K562 (cell line): ENCODE measurements around the gene NAPA. TPM values are rescaled to one million over a fixed set of nuclear protein-coding genes. Genes with fewer than 3 reads are reported as not detected.

ENCODE experiments used
- EZH2 ChIP-seq: IDR thresholded peaks from 2 replicates; pipeline ENCODE4 v1.6.1; 2012; ENCODE audit warnings: low read depth, mild to moderate bottlenecking, inconsistent platforms, low read length, borderline replicate concordance
- GTF2E2 ChIP-seq: fragments of 200-800 bp; sonication (Bioruptor generic); IDR thresholded peaks from 2 replicates; pipeline ENCODE4 v1.6.1; 2016; ENCODE audit warnings: missing genetic modification characterization, missing compliant biosample characterization
- HCFC1 ChIP-seq: IDR thresholded peaks from 2 replicates; pipeline ENCODE4 v1.6.1; 2012; ENCODE audit warnings: low read depth, low read length, improper control_type of control experiment
- HSF4 ChIP-seq: fragments of 250-450 bp; sonication (Bioruptor Pico); IDR thresholded peaks from 2 replicates; pipeline ENCODE4 v2.1.2; 2022; ENCODE audit warnings: mild to moderate bottlenecking, moderate library complexity, borderline replicate concordance
- MTA3 ChIP-seq: fragments of 450-650 bp; formaldehyde crosslinking; IDR thresholded peaks from 2 replicates; pipeline ENCODE4 v1.6.1; 2017; ENCODE audit warnings: mild to moderate bottlenecking, borderline replicate concordance
- PCBP2 ChIP-seq: fragments of 200-400 bp; formaldehyde crosslinking; IDR thresholded peaks from 2 replicates; pipeline ENCODE4 v1.6.1; 2018; ENCODE audit warnings: low read length, low read depth, mild to moderate bottlenecking, moderate library complexity; ENCODE audit not compliant: poor library complexity, severe bottlenecking
- ZBED1 ChIP-seq: IDR thresholded peaks from 2 replicates; pipeline ENCODE4 v1.6.1; 2014
- ZNF165 ChIP-seq: fragments of 250-450 bp; sonication (Bioruptor Pico); IDR thresholded peaks from 2 replicates; pipeline ENCODE4 v1.4.0; 2020; ENCODE audit warnings: borderline replicate concordance
- ZNF57 ChIP-seq: fragments of 450-650 bp; formaldehyde crosslinking; IDR thresholded peaks from 2 replicates; pipeline ENCODE4 v1.4.0; 2020; ENCODE audit warnings: mild to moderate bottlenecking, moderate library complexity
- ZNF586 ChIP-seq: fragments of 450-650 bp; formaldehyde crosslinking; conservative IDR thresholded peaks from 2 replicates; pipeline ENCODE4 v1.4.0; 2020; ENCODE audit warnings: mild to moderate bottlenecking, moderate library complexity
- polyA plus RNA-seq, 8 experiments: library from polyadenylated mRNA; depleted of rRNA in 4 of 8; stranded (reverse) in 5 of 8; unstranded in 3 of 8; fragments of >200 nt; fragmentation: Nextera tagmentation in 2 of 8; fragmentation: Illumina TruSeq in 1 of 8; extraction: Ambion mirVana in 2 of 8; extraction: Trizol in 1 of 8; gene quantifications; 2 replicates each; pipeline versions ENCODE4 v1.2.1 to v1.2.3, GENCODE V29; 2011 to 2014; ENCODE audit warnings: inconsistent platforms in 1 of 8, missing spikeins in 1 of 8
- total RNA-seq, 7 experiments: library from RNA; depleted of rRNA in 6 of 7; stranded (reverse); fragments of >200 nt in 6 of 7; fragmentation: Illumina TruSeq in 2 of 7; extraction: Trizol in 2 of 7; gene quantifications; 2 replicates each; pipeline versions ENCODE4 v1.2.1 to v1.2.3, GENCODE V29; 2011 to 2021; ENCODE audit warnings: low replicate concordance in 1 of 7
- TF ChIP-seq, protein P1 (sequence below): fragments of 250-450 bp; sonication (Bioruptor Pico); IDR thresholded peaks from 2 replicates; pipeline ENCODE4 v1.5.1; 2021; ENCODE audit warnings: mild to moderate bottlenecking
- TF ChIP-seq, protein P2 (sequence below): fragments of 450-650 bp; IDR thresholded peaks from 2 replicates; pipeline ENCODE4 v1.6.1; 2016; ENCODE audit warnings: antibody characterized with exemption
- TF ChIP-seq, protein P3 (sequence below): fragments of 450-650 bp; IDR thresholded peaks from 2 replicates; pipeline ENCODE4 v1.6.1; 2016; ENCODE audit warnings: mild to moderate bottlenecking, moderate library complexity

NAPA gene
- total and polyA plus RNA-seq, 9 of the 15 experiments (the other 6 are each of a cell fraction or from before 2014, with no cell fraction given), result 5.4 to 98.6 (median 77.5) TPM

DNA sequence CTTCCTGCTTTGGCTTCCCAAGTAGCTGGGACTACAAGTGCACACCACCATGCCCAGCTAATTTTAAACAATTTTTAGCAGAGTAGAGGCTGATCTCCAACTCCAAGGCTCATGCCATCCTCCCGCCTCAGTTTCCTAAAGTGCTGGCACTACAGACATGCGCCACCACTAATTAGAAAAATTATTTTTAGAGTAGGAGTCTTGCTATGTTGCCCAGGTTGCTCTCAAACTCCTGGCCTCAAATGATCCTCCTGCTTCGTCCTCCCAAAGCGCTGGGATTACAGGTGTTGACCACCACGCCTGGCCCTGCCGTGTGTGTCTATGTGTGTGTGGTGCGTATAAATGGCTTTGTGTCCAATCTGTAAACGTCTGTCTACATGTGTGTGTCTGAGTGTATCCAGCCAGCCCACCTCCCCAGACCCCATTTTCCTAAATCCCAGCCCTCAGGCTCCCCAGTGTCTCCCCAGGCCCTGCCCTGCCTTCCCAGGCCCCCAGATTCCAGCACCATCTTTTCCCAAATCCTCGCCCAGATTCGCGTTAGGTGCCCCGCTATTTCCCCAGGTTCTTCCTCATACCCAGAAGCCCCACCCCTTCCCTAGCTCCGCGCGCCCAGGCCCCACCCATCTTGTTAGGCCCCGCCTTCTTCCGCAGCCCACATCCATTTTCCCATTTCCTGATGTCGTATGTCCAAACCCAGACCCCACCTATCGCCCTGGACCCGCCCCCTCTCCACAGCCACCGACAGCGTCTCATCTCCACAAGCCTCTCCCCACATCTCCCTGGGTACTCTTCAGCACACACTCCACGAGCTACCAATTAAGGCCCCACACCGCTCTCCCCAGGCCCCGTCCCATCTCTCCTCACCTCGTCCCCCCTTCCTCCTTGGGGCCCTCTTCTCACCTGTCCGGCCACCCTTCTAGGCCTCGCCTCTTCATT lies 68.1 kb downstream of the NAPA start (continued):
- TF ChIP-seq PCBP2 (no peak), ZNF586 (CRISPR knock-in tag) (no peak), HCFC1 (no peak), GTF2E2 (tag) (no peak), HSF4 (CRISPR knock-in tag) (no peak), ZBED1 (no peak), EZH2 (no peak), ZNF165 (CRISPR knock-in tag) (no peak), MTA3 (no peak), ZNF57 (CRISPR knock-in tag) (no peak)
- TF ChIP-seq, protein P1, sequence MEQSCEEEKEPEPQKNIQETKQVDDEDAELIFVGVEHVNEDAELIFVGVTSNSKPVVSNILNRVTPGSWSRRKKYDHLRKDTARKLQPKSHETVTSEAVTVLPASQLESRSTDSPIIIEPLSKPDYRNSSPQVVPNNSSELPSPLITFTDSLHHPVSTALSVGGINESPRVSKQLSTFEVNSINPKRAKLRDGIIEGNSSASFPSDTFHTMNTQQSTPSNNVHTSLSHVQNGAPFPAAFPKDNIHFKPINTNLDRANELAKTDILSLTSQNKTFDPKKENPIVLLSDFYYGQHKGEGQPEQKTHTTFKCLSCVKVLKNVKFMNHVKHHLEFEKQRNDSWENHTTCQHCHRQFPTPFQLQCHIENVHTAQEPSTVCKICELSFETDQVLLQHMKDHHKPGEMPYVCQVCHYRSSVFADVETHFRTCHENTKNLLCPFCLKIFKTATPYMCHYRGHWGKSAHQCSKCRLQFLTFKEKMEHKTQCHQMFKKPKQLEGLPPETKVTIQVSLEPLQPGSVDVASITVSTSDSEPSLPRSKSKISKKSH, result no peak
- TF ChIP-seq, protein P2, sequence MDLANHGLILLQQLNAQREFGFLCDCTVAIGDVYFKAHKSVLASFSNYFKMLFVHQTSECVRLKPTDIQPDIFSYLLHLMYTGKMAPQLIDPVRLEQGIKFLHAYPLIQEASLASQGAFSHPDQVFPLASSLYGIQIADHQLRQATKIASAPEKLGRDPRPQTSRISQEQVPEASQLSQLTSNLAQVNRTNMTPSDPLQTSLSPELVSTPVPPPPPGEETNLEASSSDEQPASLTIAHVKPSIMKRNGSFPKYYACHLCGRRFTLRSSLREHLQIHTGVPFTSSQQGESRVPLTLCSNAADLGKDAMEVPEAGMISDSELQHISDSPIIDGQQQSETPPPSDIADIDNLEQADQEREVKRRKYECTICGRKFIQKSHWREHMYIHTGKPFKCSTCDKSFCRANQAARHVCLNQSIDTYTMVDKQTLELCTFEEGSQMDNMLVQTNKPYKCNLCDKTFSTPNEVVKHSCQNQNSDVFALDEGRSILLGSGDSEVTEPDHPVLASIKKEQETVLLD, result peak; percentile 57; the same call in 1 of the 2 replicates
- TF ChIP-seq, protein P3, sequence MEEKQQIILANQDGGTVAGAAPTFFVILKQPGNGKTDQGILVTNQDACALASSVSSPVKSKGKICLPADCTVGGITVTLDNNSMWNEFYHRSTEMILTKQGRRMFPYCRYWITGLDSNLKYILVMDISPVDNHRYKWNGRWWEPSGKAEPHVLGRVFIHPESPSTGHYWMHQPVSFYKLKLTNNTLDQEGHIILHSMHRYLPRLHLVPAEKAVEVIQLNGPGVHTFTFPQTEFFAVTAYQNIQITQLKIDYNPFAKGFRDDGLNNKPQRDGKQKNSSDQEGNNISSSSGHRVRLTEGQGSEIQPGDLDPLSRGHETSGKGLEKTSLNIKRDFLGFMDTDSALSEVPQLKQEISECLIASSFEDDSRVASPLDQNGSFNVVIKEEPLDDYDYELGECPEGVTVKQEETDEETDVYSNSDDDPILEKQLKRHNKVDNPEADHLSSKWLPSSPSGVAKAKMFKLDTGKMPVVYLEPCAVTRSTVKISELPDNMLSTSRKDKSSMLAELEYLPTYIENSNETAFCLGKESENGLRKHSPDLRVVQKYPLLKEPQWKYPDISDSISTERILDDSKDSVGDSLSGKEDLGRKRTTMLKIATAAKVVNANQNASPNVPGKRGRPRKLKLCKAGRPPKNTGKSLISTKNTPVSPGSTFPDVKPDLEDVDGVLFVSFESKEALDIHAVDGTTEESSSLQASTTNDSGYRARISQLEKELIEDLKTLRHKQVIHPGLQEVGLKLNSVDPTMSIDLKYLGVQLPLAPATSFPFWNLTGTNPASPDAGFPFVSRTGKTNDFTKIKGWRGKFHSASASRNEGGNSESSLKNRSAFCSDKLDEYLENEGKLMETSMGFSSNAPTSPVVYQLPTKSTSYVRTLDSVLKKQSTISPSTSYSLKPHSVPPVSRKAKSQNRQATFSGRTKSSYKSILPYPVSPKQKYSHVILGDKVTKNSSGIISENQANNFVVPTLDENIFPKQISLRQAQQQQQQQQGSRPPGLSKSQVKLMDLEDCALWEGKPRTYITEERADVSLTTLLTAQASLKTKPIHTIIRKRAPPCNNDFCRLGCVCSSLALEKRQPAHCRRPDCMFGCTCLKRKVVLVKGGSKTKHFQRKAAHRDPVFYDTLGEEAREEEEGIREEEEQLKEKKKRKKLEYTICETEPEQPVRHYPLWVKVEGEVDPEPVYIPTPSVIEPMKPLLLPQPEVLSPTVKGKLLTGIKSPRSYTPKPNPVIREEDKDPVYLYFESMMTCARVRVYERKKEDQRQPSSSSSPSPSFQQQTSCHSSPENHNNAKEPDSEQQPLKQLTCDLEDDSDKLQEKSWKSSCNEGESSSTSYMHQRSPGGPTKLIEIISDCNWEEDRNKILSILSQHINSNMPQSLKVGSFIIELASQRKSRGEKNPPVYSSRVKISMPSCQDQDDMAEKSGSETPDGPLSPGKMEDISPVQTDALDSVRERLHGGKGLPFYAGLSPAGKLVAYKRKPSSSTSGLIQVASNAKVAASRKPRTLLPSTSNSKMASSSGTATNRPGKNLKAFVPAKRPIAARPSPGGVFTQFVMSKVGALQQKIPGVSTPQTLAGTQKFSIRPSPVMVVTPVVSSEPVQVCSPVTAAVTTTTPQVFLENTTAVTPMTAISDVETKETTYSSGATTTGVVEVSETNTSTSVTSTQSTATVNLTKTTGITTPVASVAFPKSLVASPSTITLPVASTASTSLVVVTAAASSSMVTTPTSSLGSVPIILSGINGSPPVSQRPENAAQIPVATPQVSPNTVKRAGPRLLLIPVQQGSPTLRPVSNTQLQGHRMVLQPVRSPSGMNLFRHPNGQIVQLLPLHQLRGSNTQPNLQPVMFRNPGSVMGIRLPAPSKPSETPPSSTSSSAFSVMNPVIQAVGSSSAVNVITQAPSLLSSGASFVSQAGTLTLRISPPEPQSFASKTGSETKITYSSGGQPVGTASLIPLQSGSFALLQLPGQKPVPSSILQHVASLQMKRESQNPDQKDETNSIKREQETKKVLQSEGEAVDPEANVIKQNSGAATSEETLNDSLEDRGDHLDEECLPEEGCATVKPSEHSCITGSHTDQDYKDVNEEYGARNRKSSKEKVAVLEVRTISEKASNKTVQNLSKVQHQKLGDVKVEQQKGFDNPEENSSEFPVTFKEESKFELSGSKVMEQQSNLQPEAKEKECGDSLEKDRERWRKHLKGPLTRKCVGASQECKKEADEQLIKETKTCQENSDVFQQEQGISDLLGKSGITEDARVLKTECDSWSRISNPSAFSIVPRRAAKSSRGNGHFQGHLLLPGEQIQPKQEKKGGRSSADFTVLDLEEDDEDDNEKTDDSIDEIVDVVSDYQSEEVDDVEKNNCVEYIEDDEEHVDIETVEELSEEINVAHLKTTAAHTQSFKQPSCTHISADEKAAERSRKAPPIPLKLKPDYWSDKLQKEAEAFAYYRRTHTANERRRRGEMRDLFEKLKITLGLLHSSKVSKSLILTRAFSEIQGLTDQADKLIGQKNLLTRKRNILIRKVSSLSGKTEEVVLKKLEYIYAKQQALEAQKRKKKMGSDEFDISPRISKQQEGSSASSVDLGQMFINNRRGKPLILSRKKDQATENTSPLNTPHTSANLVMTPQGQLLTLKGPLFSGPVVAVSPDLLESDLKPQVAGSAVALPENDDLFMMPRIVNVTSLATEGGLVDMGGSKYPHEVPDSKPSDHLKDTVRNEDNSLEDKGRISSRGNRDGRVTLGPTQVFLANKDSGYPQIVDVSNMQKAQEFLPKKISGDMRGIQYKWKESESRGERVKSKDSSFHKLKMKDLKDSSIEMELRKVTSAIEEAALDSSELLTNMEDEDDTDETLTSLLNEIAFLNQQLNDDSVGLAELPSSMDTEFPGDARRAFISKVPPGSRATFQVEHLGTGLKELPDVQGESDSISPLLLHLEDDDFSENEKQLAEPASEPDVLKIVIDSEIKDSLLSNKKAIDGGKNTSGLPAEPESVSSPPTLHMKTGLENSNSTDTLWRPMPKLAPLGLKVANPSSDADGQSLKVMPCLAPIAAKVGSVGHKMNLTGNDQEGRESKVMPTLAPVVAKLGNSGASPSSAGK, result no peak
